ENCODE data around the gene SPINK4.

GRCh38 chr9:33245341-33245740 is 5.4 kb downstream of the SPINK4 start:
- TF ChIP-seq CTCF (IDR thresholded peaks at IDR 0.05; ENCODE audit: low read depth, low read length, poor library complexity, severe bottlenecking): no peak
- no peak for TF ChIP-seq EZH2phosphoT487 (IDR thresholded peaks at IDR 0.05; ENCODE audit: borderline replicate concordance, low read length)

All from DOHH2 (cell line).